ENCODE data around the gene NDUFC1.
"Not testable (repeated sequence)": the region's sequence is repeated elsewhere in the genome, so short reads cannot be mapped to it uniquely, and the experiment has no call there.

The NDUFC1 gene

GRCh38 chr4:139278912-139279759 lies 23.1 kb downstream of the NDUFC1 start:
- Mint-ChIP-seq H3K9me3 (ENCODE audit: low read depth) (no peaks in the 10 kb centered on the region), H3K4me1 (ENCODE audit: low read depth) (peaks cover 11% of the 10 kb centered on the region), H3K27me3 (peaks cover 14% of the 10 kb centered on the region), H3K27ac (no peak overlapping the region), H3K36me3 (peaks cover 2% of the 10 kb centered on the region), H3K4me3 (peak overlapping the region; percentile 83)

GRCh38 chr4:139278485-139278884 lies 23.8 kb downstream of the NDUFC1 start:
- Mint-ChIP-seq H3K36me3 (peaks cover 2% of the 10 kb centered on the region), H3K9me3 (ENCODE audit: low read depth) (no peaks in the 10 kb centered on the region), H3K27ac (no peak overlapping the region), H3K4me1 (ENCODE audit: low read depth) (peaks cover 11% of the 10 kb centered on the region), H3K27me3 (peaks cover 14% of the 10 kb centered on the region), H3K4me3 (peak overlapping the region; percentile 83)

- H3K27ac Mint-ChIP-seq, result no peak overlapping the region
Measured at GRCh38 chr4:139275281-139275735, 27.0 kb downstream of the NDUFC1 start.

GRCh38 chr4:139274790-139275189 lies 27.5 kb downstream of the NDUFC1 start:
- Mint-ChIP-seq H3K9me3 (ENCODE audit: low read depth) (no peaks in the 10 kb centered on the region), H3K4me3 (no peak overlapping the region), H3K4me1 (ENCODE audit: low read depth) (peaks cover 10% of the 10 kb centered on the region), H3K36me3 (peaks cover 2% of the 10 kb centered on the region), H3K27me3 (peaks cover 10% of the 10 kb centered on the region), H3K27ac (no peak overlapping the region)

More at GRCh38 chr4:139275281-139275735, 27.0 kb downstream of the NDUFC1 start:
- H3K9me3 Mint-ChIP-seq (ENCODE audit: low read depth), result no peaks in the 10 kb centered on the region
- peaks cover 11% of the 10 kb centered on the region for H3K27me3 Mint-ChIP-seq
- no peak overlapping the region for H3K4me3 Mint-ChIP-seq
- H3K4me1 Mint-ChIP-seq (ENCODE audit: low read depth), result peaks cover 10% of the 10 kb centered on the region
- peaks cover 2% of the 10 kb centered on the region for H3K36me3 Mint-ChIP-seq

- no peaks in the 10 kb centered on the region for H3K9me3 Mint-ChIP-seq (ENCODE audit: low read depth)
- peaks cover 10% of the 10 kb centered on the region for H3K27me3 Mint-ChIP-seq
- no peak overlapping the region for H3K27ac Mint-ChIP-seq
- H3K4me1 Mint-ChIP-seq (ENCODE audit: low read depth), result peaks cover 3% of the 10 kb centered on the region
- peaks cover 2% of the 10 kb centered on the region for H3K36me3 Mint-ChIP-seq
- no peak overlapping the region for H3K4me3 Mint-ChIP-seq
Measured at GRCh38 chr4:139273835-139274234, 28.4 kb downstream of the NDUFC1 start.

GRCh38 chr4:139267301-139267700 lies 35.0 kb downstream of the NDUFC1 start:
- Mint-ChIP-seq H3K27ac (peak overlapping the region; percentile 69), H3K27me3 (no peaks in the 10 kb centered on the region), H3K9me3 (ENCODE audit: low read depth) (no peaks in the 10 kb centered on the region), H3K36me3 (no peaks in the 10 kb centered on the region), H3K4me3 (peak overlapping the region; percentile 75), H3K4me1 (ENCODE audit: low read depth) (peaks cover 19% of the 10 kb centered on the region)

- Mint-ChIP-seq H3K27me3 (peaks cover 1% of the 10 kb centered on the region), H3K4me1 (ENCODE audit: low read depth) (peaks cover 19% of the 10 kb centered on the region), H3K9me3 (ENCODE audit: low read depth) (no peaks in the 10 kb centered on the region), H3K27ac (peak overlapping the region; percentile 69), H3K4me3 (peak overlapping the region; percentile 75), H3K36me3 (no peaks in the 10 kb centered on the region)
Measured at GRCh38 chr4:139266583-139267257, 35.6 kb downstream of the NDUFC1 start.

GRCh38 chr4:139266208-139266582 lies 36.1 kb downstream of the NDUFC1 start:
- Mint-ChIP-seq H3K4me3 (peak overlapping the region; percentile 75), H3K4me1 (ENCODE audit: low read depth) (peaks cover 19% of the 10 kb centered on the region), H3K27me3 (peaks cover 1% of the 10 kb centered on the region), H3K27ac (peak overlapping the region; percentile 69), H3K9me3 (ENCODE audit: low read depth) (no peaks in the 10 kb centered on the region), H3K36me3 (no peaks in the 10 kb centered on the region)

- no peak overlapping the region for H3K4me3 Mint-ChIP-seq
Measured at GRCh38 chr4:139265654-139266053, 36.6 kb downstream of the NDUFC1 start.

GRCh38 chr4:139256349-139256748 lies 45.9 kb downstream of the NDUFC1 start:
- Mint-ChIP-seq H3K9me3 (ENCODE audit: low read depth) (no peaks in the 10 kb centered on the region), H3K36me3 (no peaks in the 10 kb centered on the region)

More at GRCh38 chr4:139265654-139266053, 36.6 kb downstream of the NDUFC1 start:
- H3K27ac Mint-ChIP-seq, result no peak overlapping the region
- no peaks in the 10 kb centered on the region for H3K36me3 Mint-ChIP-seq
- H3K27me3 Mint-ChIP-seq, result peaks cover 1% of the 10 kb centered on the region
- H3K4me1 Mint-ChIP-seq (ENCODE audit: low read depth), result peaks cover 19% of the 10 kb centered on the region
- no peaks in the 10 kb centered on the region for H3K9me3 Mint-ChIP-seq (ENCODE audit: low read depth)

GRCh38 chr4:139255581-139255980 lies 46.7 kb downstream of the NDUFC1 start:
- not testable (repeated sequence) for H3K4me1 Mint-ChIP-seq (ENCODE audit: low read depth); H3K9me3 Mint-ChIP-seq (ENCODE audit: low read depth); H3K36me3 Mint-ChIP-seq; H3K4me3 Mint-ChIP-seq; H3K27me3 Mint-ChIP-seq; H3K27ac Mint-ChIP-seq

More at GRCh38 chr4:139256349-139256748, 45.9 kb downstream of the NDUFC1 start:
- no peaks in the 10 kb centered on the region for H3K27me3 Mint-ChIP-seq
- H3K4me1 Mint-ChIP-seq (ENCODE audit: low read depth), result no peaks in the 10 kb centered on the region
- H3K4me3 Mint-ChIP-seq, result no peak overlapping the region
- no peak overlapping the region for H3K27ac Mint-ChIP-seq

GRCh38 chr4:139253713-139254112 lies 48.6 kb downstream of the NDUFC1 start:
- Mint-ChIP-seq H3K9me3 (ENCODE audit: low read depth) (no peaks in the 10 kb centered on the region), H3K4me1 (ENCODE audit: low read depth) (no peaks in the 10 kb centered on the region), H3K36me3 (no peaks in the 10 kb centered on the region), H3K4me3 (no peak overlapping the region), H3K27me3 (no peaks in the 10 kb centered on the region), H3K27ac (no peak overlapping the region)

- H3K27me3 Mint-ChIP-seq, result no peaks in the 10 kb centered on the region
Measured at GRCh38 chr4:139253046-139253445, 49.2 kb downstream of the NDUFC1 start.

GRCh38 chr4:139247700-139248238 lies 54.5 kb downstream of the NDUFC1 start:
- Mint-ChIP-seq H3K27ac (no peak overlapping the region), H3K9me3 (ENCODE audit: low read depth) (no peaks in the 10 kb centered on the region), H3K36me3 (no peaks in the 10 kb centered on the region), H3K4me1 (ENCODE audit: low read depth) (no peaks in the 10 kb centered on the region), H3K27me3 (no peaks in the 10 kb centered on the region), H3K4me3 (no peak overlapping the region)

More at GRCh38 chr4:139253046-139253445, 49.2 kb downstream of the NDUFC1 start:
- Mint-ChIP-seq H3K9me3 (ENCODE audit: low read depth) (no peaks in the 10 kb centered on the region), H3K4me3 (no peak overlapping the region), H3K27ac (no peak overlapping the region), H3K4me1 (ENCODE audit: low read depth) (no peaks in the 10 kb centered on the region), H3K36me3 (no peaks in the 10 kb centered on the region)

- Mint-ChIP-seq H3K4me1 (ENCODE audit: low read depth) (no peaks in the 10 kb centered on the region), H3K36me3 (no peaks in the 10 kb centered on the region), H3K27me3 (no peaks in the 10 kb centered on the region), H3K4me3 (no peak overlapping the region), H3K27ac (no peak overlapping the region), H3K9me3 (ENCODE audit: low read depth) (no peaks in the 10 kb centered on the region)
Measured at GRCh38 chr4:139247241-139247640, 55.0 kb downstream of the NDUFC1 start.
